IPS DF 19.7 (cell line): Measurements from ENCODE around the gene SLC7A7.
"Not testable (repeated sequence)": the region's sequence is repeated elsewhere in the genome, so short reads cannot be mapped to it uniquely, and the experiment has no call there.

Source experiments
- DNase-seq: peaks from one replicate; pipeline ENCODE4 v3.0.0-alpha.2; 2013; ENCODE audit warnings: low read depth, low spot score

Gene SLC7A7

DNA sequence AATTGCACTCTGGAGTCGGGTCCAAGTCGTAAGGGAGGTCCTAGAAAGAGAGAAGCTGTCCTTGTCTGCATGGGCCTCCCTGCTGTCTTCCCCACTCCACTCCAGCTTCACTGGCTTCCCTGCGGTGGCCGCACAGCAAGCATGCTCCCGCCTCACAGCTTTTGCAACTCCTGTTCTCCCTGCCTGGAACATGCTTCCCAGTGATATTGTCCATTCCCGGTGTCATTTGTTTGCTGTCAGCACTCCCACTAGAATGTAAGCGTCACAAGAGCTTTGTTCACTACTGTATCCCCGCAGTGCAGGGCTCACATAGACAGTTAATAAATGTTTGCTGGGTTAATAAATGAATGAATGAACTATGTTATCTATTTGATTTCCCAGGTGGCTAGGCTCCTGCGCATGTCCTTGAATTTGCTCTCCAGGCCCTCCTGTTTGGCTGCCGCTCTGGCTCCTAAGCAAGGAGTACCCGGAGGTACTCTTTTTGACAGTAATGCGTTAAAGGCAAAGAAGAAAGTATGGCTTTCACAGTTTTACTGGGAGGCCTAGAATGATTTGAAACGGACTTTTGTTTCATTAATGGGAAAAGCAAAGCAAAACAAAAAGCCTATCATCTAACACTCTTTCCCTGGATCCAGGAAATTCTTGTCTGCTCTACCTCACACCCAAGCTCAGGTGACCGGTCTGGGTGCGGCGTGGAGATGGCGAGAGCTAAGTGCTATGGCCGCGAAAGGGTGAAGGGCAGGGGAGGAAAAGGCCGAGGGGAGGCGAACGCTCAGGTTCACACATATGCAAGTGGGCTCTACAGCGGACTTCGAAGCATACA, 6.2 kb upstream of the SLC7A7 start:
- no peak for DNase-seq

- DNase-seq, result no peak
These were observed 5.5 kb upstream of the SLC7A7 start for GRCh38 chr14:22820731-22821130.

- DNase-seq, result peak; percentile 61
These were observed 4.1 kb upstream of the SLC7A7 start for GRCh38 chr14:22819151-22819988.

GRCh38 chr14:22814373-22814772, 862 bp downstream of the SLC7A7 start:
- DNase-seq, result no peak

DNA sequence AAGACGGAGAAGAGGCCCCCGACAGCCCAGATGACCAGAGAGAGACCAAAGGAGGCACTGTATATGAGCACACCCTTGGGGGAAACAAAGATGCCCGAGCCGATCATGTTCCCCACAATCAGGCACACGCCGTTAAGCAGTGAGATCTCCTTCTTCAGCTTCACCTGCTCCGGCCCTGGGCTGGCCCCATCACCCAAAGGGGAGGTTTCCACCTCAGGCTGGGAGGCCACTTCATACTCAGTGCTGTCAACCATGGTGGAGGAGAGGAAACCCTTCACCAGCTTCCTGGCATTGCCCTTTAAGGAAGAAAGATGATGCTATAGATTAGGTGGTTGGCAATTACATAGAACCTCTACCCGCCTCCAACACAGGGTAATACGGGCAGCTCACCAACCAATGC, 2.1 kb downstream of the SLC7A7 start:
- DNase-seq, result no peak

DNA sequence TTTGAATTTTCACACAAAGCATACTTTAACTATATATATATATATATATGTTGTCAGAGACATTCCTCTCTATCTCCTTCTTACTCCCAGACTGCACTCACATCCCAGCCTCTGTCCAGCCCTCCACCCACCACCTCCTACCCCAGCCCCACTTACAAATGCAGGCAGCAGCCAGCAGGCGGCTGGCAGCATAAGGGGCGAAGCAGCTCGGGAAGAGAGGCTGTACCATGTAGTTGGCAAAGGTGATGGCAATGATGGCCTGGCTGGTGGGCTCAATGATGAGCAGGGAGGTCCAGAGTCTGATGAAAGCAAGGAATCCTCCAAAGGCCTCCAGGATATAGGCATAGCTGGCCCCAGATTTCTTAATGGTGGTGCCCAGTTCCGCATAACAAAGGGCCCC, 2.5 kb downstream of the SLC7A7 start:
- DNase-seq, result no peak

DNA sequence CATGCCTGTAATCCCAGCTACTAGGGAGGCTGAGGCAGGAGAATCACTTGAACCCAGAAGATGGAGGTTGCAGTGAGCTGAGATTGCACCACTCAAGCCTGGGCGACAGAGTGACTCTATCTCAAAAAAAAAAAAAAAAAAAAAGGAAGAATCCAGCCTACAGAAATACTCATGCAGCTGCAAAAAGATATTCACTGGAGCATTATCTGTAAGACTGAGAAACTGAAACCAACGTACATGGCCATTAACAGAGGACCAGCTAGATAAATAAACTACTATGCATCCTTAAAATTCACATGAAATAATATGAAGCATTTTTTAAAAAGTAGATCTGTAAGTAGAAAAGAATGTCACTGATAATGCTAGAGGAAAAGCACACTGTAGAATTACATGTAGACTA, 3.5 kb downstream of the SLC7A7 start:
- DNase-seq, result no peak

DNA sequence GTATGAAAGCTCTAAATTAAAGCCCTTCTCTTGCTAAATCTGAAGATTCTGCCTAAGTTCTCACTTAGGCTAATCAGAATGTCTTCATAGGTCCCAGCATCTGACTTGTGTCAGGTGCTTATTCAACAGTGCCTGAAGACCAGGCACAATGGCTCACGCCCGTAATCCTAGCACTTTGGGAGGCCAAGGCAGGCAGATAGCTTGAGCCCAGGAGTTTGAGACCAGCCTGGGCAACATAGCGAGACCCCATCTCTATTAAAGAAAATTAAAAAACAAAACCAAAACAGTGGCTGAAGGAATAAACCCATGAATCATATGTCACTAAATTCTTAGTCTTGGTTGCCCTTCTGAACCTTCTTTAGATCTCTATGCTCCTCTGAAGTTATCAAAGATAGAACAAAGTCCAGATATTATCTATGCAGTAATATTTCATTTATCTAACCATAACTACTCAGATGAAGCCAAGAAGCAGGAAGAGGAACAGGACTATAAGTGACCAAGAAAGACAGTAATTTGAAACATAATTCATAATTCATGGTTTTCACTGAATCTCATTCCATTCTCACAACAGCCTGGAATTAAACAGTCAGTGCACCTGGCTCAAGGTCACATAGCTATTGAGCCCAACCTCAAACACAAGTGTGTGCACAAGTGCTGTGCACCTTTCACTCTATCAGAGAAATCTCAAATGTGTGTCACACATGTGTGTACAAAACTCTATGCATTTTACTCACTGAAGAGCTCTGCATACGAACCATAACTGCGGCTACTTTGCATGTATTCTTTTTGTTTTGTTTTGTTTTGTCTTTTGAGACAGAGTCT, 6.6 kb downstream of the SLC7A7 start:
- DNase-seq, result no peak

GRCh38 chr14:22807432-22808087, 7.7 kb downstream of the SLC7A7 start:
- DNase-seq, result no peak

- not testable (repeated sequence) for DNase-seq
These were observed 10.0 kb downstream of the SLC7A7 start for GRCh38 chr14:22805235-22805634.

- no peak for DNase-seq
These were observed 11.6 kb downstream of the SLC7A7 start for GRCh38 chr14:22803687-22803974.

- DNase-seq, result no peak
These were observed 12.2 kb downstream of the SLC7A7 start for GRCh38 chr14:22802860-22803686.

- DNase-seq, result no peak
These were observed 13.5 kb downstream of the SLC7A7 start for GRCh38 chr14:22801716-22802115.

DNA sequence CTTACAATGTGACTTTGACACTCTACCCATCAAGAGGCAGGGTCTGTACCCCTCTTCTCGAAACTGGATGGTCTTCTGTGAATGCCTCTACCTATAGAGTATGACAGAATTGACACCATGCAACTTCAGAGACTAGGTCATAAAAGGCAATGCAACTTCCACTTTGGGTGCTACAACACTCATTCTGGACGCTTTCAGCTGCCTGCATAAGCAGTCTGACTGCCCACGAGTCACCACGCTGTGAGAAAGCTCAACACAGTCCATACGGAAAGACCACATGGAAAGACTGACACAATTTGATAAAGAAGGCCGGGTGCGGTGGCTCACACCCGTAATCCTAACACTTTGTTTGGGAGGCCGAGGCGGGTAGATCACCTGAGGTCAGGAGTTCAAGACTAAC, 14.9 kb downstream of the SLC7A7 start:
- DNase-seq, result no peak

DNA sequence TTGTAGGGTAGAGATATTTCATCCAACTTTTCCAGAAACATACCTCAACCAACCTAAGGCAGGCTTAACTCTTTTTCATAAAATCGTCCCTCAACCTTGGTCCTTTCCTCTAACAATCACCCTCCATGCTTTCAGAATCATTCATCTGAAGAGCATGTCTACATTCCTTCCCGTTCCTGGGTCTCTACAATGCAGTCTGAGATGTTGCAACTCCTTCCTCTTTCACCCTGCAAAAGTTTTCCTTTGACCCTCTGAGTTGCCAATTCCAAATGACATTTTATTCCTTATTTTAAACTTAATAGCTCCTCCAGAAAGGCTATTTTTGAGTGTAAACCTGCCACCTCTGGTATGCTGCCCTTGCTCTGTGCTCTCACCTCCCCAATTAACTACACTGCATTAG, 16.7 kb downstream of the SLC7A7 start:
- DNase-seq, result no peak

DNA sequence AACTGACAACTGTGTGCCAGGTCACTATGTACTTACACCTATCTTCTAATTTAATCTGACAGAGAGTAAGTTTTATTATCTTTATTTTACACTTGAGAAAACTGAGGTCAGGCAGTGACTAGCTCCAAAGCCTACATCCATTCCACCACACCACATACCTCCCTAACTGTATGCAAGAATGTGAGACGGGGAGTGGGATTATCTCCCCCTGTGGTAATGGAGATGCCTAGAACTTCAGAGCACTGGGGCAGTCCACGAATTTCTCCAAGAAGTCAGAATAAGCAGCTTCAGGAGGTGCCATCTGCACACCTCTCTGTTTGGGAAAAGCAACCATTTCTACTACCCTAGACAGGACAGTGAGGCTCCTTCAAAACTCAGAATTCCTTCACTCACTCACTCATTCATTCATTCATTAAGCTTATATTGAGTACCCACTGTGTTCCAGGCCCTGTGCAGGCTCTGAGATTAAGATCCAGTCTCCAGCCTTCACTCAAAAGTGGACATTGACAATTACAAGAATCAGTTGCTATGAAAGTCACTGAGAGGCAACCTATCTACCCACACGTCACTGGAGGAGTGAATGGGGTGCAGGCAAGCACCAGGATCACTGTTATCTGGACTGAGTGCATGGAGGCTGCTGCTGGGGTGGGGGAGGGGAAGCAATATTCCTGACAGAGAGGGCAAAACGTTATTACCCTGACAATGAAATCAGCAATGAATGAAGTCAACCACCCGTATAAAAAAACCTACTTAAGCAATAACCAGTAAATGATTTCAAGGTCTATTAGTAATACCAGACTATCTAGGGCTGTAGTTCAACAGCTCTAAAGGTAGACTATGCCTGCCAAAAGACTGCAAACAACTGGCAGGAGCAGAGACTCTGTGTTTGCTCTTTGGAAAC, 18.0 kb downstream of the SLC7A7 start:
- no peak for DNase-seq

DNA sequence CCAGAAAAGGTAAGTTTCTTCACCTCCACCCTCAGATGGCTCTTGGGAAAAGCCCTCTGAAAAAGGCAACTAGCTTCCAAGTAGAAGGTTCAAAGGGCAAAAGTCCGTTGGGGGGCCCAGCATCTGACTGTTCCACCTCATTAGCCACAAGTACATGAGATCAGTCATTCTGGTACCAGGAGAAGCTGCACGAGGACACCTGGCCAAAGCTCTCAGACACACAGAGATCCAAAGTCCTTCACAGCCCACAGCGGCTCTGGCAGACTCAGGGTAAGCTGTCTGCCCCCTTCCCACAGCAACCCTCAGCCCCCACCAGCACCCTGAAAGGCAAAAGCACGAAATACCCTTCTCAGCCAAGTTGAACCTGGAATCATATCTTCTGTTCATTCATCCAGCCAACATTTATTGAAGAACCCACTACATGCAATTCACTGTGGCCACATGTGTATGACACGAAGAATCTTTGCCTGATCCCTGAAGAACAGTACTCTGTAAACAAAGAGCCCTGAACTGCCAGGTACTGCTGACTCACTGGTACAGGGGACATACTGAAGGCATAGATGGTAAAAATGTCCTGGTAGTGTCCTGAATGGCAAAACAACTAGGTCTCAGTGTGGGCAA, 19.0 kb downstream of the SLC7A7 start:
- no peak for DNase-seq

GRCh38 chr14:22794551-22794951, 20.7 kb downstream of the SLC7A7 start:
- no peak for DNase-seq

DNA sequence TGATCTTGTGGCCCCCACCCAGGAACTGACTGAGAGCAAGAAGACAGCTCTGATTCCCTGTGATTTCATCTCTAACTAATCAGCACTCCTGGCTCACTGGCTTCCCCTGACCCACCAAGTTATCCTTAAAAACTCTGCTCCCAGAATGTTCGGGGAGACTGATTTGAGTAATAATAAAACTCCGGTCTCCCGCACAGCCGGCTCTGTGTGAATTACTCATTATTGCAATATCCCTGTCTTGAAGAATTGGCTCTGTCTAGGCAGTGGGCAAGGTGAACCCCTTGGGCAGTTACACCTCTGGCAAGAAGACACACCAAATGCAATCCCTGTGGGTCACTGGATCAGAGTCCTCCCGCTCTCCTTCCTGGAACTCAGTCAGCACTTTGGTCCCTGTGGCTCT, 21.3 kb downstream of the SLC7A7 start:
- no peak for DNase-seq
